Hepatocyte (in vitro differentiated cells): ENCODE results near the gene SUPT7L.

Experiments
- CTCF ChIP-seq: fragments of 200-600 bp; sonication (generic); IDR thresholded peaks from 2 replicates; pipeline ENCODE4 v1.5.1; 2016; ENCODE audit warnings: antibody characterized with exemption, mild to moderate bottlenecking; ENCODE audit not compliant: poor library complexity
- EZH2 ChIP-seq: fragments of 200-600 bp; sonication (generic); IDR thresholded peaks from 2 replicates; pipeline ENCODE4 v1.6.1; 2016; ENCODE audit warnings: antibody characterized with exemption, mild to moderate bottlenecking, borderline replicate concordance

GRCh38 chr2:27651056-27651455, 12.4 kb downstream of the SUPT7L start:
- TF ChIP-seq CTCF (no peak), EZH2 (no peak)
